Stimulated activated CD8-positive, alpha-beta memory T cell treated with anti-CD3 and anti-CD28 coated beads, Interleukin-15, amount 100 ng/mL, for 1 hour (primary cell): ENCODE measurements around the gene SLC35F1.

Source experiments
- DNase-seq: peaks from one replicate; pipeline ENCODE4 v3.0.0-alpha.2; 2020; ENCODE audit warnings: low read depth

Gene SLC35F1

GRCh38 chr6:118198746-118199145 is 291.7 kb downstream of the SLC35F1 start:
- no peak for DNase-seq

- DNase-seq: no peak
These were observed 293.1 kb downstream of the SLC35F1 start for GRCh38 chr6:118200160-118200559.

DNA sequence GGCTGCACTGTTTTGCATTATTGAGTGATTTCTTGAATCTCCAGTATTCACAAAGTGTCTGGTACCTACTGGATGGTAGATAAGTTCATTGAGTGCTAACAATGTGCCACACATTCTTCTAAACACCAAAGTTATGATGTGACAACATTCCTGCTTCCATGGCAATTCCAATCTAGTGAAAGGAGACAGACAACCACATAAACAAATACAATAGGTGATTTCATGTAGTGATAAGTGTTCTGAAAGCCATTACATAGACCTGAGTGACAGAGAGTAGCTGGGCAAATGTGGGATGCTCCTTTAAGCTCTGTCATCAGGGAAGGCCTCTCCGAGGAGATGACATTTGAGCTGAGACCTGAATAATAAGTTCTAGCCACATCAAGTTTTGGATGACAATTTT is 295.5 kb downstream of the SLC35F1 start:
- DNase-seq: no peak

DNA sequence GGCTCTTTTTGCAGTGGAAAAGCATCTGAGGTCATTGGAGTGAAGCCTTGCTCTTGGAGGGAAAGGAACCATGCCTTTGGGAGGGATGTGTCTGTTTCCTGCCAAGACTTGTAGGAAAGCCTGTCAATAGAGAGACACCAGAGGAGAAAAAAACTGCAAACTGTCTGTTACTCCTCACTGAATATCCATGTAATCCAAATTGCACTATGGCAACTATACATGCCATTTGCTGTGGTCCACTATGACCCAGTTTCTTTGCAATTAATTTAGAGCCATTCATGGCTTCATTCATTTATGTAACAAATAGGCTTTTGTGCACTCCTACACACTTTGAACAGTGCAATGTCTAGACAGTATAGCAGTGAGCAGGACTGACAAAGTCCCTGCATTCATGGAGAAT is 296.5 kb downstream of the SLC35F1 start:
- DNase-seq: no peak

GRCh38 chr6:118206221-118206620 is 299.2 kb downstream of the SLC35F1 start:
- DNase-seq: no peak

GRCh38 chr6:118207947-118208346 is 300.9 kb downstream of the SLC35F1 start:
- DNase-seq: no peak

GRCh38 chr6:118212451-118213173 is 305.5 kb downstream of the SLC35F1 start:
- DNase-seq: no peak

GRCh38 chr6:118215269-118215668 is 308.2 kb downstream of the SLC35F1 start:
- no peak for DNase-seq

DNA sequence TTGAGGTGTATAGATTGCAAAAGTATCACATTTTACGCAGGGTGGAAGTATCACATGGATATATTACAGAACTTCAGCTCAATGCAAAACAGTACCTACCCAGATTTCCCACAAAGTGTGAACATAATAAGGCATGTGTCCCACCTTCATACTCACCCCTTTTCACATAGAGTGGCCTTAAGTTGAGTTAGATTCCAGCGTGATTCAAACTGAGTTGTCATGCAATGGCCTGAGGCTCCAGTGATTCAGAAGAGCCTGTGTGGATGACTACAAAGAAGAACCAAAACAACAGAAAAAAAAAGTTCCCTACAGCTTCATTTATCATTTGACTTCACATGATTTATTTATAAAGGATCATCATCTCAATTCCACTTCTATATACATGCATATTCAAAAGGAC is 309.7 kb downstream of the SLC35F1 start:
- no peak for DNase-seq

- no peak for DNase-seq
These were observed 311.1 kb downstream of the SLC35F1 start for GRCh38 chr6:118218156-118218555.

- DNase-seq: no peak
These were observed 313.5 kb downstream of the SLC35F1 start for GRCh38 chr6:118220429-118221128.

GRCh38 chr6:118223316-118223715 is 316.3 kb downstream of the SLC35F1 start:
- DNase-seq: no peak

- DNase-seq: no peak
These were observed 321.8 kb downstream of the SLC35F1 start for GRCh38 chr6:118228886-118229285.

DNA sequence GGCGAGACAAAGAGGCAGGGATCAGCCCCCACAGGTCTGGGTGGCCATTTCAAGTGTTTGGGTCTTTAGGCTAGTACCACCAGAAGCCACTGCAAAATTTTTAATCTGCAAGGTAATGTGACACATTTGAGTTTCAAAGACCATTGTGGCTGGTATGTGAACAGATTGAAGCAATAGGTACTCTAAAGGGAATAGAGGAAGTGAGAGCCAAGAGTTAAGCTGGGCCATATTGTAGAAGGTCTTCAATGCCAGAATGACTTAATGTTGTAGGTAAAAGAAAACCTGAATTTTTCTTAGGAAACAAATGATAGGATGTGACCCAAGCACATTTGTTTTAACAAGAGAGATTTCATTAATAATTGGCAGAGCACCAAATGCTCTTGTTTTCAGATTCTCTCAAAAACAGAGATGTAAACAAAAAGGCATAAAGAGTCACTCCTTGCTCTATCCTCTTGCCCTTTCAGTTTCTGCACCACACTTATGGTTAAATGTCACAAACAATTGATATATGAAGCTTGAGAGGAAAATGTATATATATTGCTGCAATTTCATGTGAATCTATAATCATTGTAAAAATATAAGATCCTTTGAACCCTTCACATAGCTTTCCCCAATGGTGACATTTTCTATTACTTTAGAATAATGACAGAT is 333.9 kb downstream of the SLC35F1 start:
- DNase-seq: no peak

DNA sequence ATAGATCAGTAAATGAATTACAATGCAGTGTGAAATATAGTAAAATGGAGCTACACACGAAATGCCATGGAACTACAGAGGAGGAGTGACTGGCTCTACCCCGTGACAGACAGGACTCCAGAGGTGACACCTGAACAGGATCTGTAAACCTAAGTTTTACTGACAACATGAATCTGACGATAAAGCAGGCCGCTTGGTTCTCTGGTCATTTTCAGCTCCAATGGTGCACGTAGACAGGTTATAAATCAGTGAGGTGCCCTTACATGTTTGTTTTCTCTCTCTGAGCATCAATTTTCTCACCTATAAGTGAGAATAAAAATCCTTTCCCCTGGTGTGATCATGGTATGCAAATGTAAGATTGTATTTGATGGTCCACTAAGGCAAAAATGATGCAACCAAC is 339.3 kb downstream of the SLC35F1 start:
- no peak for DNase-seq

GRCh38 chr6:118248171-118248570 is 341.1 kb downstream of the SLC35F1 start:
- DNase-seq: no peak

GRCh38 chr6:118249680-118250079 is 342.6 kb downstream of the SLC35F1 start:
- DNase-seq: no peak

DNA sequence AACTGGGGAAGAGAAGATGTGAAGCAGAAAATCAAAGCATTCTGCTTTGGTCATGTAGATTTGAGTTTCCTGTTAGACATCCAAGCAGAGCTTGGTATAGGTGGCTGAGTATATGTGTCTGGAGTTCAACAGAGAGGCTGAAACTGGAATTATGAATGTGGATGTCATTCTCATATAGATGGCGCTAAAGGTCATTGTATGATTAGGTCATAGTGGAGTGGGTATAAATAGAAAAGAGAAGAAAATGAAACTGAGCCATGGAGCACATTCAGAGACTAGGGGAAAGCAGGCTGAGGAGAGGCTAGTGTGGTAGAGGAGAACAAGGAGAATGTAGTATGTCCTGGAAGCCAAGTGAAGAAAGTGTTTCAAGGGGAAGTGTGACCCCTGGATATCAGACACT is 345.4 kb downstream of the SLC35F1 start:
- DNase-seq: no peak

- DNase-seq: no peak
These were observed 346.7 kb downstream of the SLC35F1 start for GRCh38 chr6:118253741-118254140.

- no peak for DNase-seq
These were observed 353.8 kb downstream of the SLC35F1 start for GRCh38 chr6:118260833-118261232.

DNA sequence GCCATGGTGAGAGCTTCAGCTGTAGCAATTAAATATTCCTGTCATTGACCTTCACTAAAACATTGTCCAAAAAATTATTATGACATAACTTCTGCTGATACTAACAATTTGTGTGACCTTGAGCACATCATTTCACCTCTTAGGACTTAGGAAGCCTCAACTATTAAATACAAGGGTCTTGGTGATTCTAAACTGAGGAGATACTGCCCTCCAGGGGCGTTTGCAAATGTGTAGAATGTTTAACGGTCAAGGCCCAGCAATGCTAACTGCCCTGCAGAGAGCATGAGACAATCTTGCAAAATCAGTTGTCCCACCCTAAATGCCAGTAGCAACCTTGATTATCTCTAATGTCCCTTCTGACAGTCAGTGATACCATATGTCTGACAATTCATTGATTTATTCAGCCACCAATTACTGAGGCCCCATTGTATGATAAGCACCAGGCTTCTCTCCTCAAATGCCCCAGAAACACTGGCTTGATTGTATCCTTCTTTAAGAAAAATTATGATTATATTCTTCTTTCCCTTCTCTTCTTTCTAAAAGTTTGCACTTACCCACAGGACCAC is 356.9 kb downstream of the SLC35F1 start:
- DNase-seq: no peak

DNA sequence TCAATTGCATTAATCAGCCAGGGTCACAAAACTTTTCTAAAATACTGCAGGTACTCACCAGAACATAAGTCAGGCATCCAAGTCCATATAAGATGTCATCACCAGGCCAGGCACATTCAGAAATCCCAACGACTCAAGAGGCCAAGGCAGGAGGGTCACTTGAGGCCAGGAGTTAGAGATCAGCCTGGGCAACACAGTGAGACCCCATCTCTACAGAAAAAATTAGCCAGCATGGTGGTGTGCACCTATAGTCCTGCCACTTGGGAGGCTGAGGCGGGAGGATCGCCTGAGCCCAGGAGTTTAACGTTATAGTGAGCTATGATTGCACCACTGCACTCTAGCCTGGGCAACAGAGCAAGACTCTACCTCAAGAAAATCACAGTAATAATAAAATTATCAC is 362.6 kb downstream of the SLC35F1 start:
- DNase-seq: no peak

DNA sequence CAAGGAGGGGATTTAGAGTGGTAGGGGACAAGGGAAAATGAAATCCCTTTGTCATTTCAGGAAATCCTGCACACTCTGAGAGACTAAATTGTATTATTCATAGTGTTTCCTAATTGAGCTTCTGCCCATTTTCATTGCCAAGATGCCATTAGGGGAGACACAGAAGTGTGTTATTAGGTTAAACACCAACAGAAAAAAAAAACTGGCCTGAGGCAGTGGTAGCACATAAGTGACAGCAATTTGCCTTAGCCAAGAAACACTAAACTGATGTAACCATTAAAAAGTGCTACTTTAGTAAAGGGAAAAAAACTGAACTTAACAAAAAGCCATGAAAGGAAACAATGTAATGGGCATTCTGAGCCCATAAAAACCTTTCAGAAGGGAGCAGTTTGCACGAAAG is 370.6 kb downstream of the SLC35F1 start:
- DNase-seq: no peak
